ENCODE measurements around the gene SYT7.

Gene SYT7

GRCh38 chr11:61613051-61613450 is 32.2 kb upstream of the SYT7 start:
- no peaks in the 10 kb centered on the region for H3K9me3 ChIP-seq (ENCODE audit: control insufficient read depth, insufficient read depth, low read depth, low read length)
- H3K27ac ChIP-seq (ENCODE audit: extremely low read depth, low read depth, low read length): no peak overlapping the region
- H3K4me1 ChIP-seq (ENCODE audit: control insufficient read depth, insufficient read depth, low read length): no peaks in the 10 kb centered on the region
- no peaks in the 10 kb centered on the region for H3K36me3 ChIP-seq (ENCODE audit: control insufficient read depth in 2 of 2, insufficient read depth in 1 of 2, low read length in 2 of 2)
- ChIA-PET CTCF (interaction anchor here (2.6 kb wide), 1 partner anchor 15 kb away, joined by 14 read pairs; no protein-coding TSS in a partner anchor), POLR2A (no interaction called here)
- H3K4me3 ChIP-seq (ENCODE audit: low read depth, low read length): no peak overlapping the region
- TF ChIP-seq PRDM6 (tag by site-specific recombination; IDR thresholded peaks at IDR 0.05): no peak
- TF ChIP-seq ZNF214 (tag by site-specific recombination; IDR thresholded peaks at IDR 0.05; ENCODE audit: borderline replicate concordance): no peak
- TF ChIP-seq IKZF3 (tag by site-specific recombination; IDR thresholded peaks at IDR 0.05): no peak
- TF ChIP-seq ZNF701 (tag by site-specific recombination; IDR thresholded peaks at IDR 0.05): no peak
- TF ChIP-seq ZNF639 (tag by site-specific recombination; IDR thresholded peaks at IDR 0.05): no peak
- TF ChIP-seq ZNF830 (tag by site-specific recombination; IDR thresholded peaks at IDR 0.05; ENCODE audit: low read depth): no peak
- TF ChIP-seq OSR2 (tag by site-specific recombination; IDR thresholded peaks at IDR 0.05): no peak
- TF ChIP-seq ZNF335 (tag by site-specific recombination; conservative IDR thresholded peaks at IDR 0.05): no peak
- TF ChIP-seq ZNF223 (tag by site-specific recombination; IDR thresholded peaks at IDR 0.05): no peak
- no peak for TF ChIP-seq ZNF658 (tag by site-specific recombination; IDR thresholded peaks at IDR 0.05)
- TF ChIP-seq YY2 (tag by site-specific recombination; IDR thresholded peaks at IDR 0.05): no peak
- TF ChIP-seq EGR2 (tag by site-specific recombination; IDR thresholded peaks at IDR 0.05; ENCODE audit: low read depth): no peak
- no peak for TF ChIP-seq REST (tag by site-specific recombination; IDR thresholded peaks at IDR 0.05)
- TF ChIP-seq ZBTB21 (tag by site-specific recombination; IDR thresholded peaks at IDR 0.05): no peak
- no peak for TF ChIP-seq ZNF350 (tag by site-specific recombination; IDR thresholded peaks at IDR 0.05)
- no peak for TF ChIP-seq ZNF521 (tag by site-specific recombination; IDR thresholded peaks at IDR 0.05)
- TF ChIP-seq ZFP37 (tag by site-specific recombination; IDR thresholded peaks at IDR 0.05): no peak
- no peak for TF ChIP-seq CTCF (tag by site-specific recombination; IDR thresholded peaks at IDR 0.05)
- TF ChIP-seq KLF1 (tag by site-specific recombination; IDR thresholded peaks at IDR 0.05): no peak
- TF ChIP-seq FEZF1 (tag by site-specific recombination; IDR thresholded peaks at IDR 0.05): no peak
